H9 (cell line): Measurements from ENCODE around the gene TBC1D22A. TPM values are rescaled to one million over a fixed set of nuclear protein-coding genes. Genes with fewer than 3 reads are reported as not detected.

ENCODE experiments used
- DNase-seq: peaks from one replicate; pipeline ENCODE4 v3.0.0-alpha.2; 2017
- H2AFZ ChIP-seq: one replicate; pipeline ENCODE4 v1.6.1; 2013; ENCODE audit warnings: mild to moderate bottlenecking, low read length, control low read depth, moderate library complexity
- H2AK5ac ChIP-seq: 2 replicates; pipeline ENCODE4 v1.6.1; 2013; ENCODE audit warnings: low read length, control low read depth, mixed read lengths; ENCODE audit not compliant: insufficient read length
- H2BK120ac ChIP-seq: one replicate; pipeline ENCODE4 v1.6.1; 2013; ENCODE audit warnings: low read depth, mild to moderate bottlenecking, low read length, control low read depth, inconsistent platforms; ENCODE audit not compliant: poor library complexity, severe bottlenecking
- H2BK12ac ChIP-seq: 2 replicates; pipeline ENCODE4 v1.6.1; 2013; ENCODE audit warnings: low read length, control low read depth, mixed read lengths, low read depth; ENCODE audit not compliant: insufficient read length
- H2BK15ac ChIP-seq: 2 replicates; pipeline ENCODE4 v1.6.1; 2013; ENCODE audit warnings: low read depth, low read length, control low read depth
- H2BK20ac ChIP-seq: one replicate; pipeline ENCODE4 v1.6.1; 2013; ENCODE audit warnings: low read depth, mild to moderate bottlenecking, low read length, control low read depth, inconsistent platforms; ENCODE audit not compliant: poor library complexity, severe bottlenecking
- H2BK5ac ChIP-seq: 2 replicates; pipeline ENCODE4 v1.6.1; 2013; ENCODE audit warnings: low read length, control low read depth, mixed read lengths; ENCODE audit not compliant: insufficient read length
- H3K14ac ChIP-seq: 2 replicates; pipeline ENCODE4 v1.6.1; 2013; ENCODE audit warnings: low read length, control low read depth; ENCODE audit not compliant: insufficient read depth
- H3K18ac ChIP-seq: 2 replicates; pipeline ENCODE4 v1.6.1; 2013; ENCODE audit warnings: low read depth, mild to moderate bottlenecking, mixed read lengths, low read length, control low read depth; ENCODE audit not compliant: insufficient read length
- H3K23ac ChIP-seq: 2 replicates; pipeline ENCODE4 v1.6.1; 2013; ENCODE audit warnings: low read length, control low read depth, mixed read lengths, low read depth; ENCODE audit not compliant: insufficient read length
- H3K23me2 ChIP-seq: 2 replicates; pipeline ENCODE4 v1.6.1; 2013; ENCODE audit warnings: low read depth, mild to moderate bottlenecking, mixed read lengths, low read length, control low read depth; ENCODE audit not compliant: insufficient read length, poor library complexity, severe bottlenecking
- H3K27ac ChIP-seq: 2 replicates; pipeline ENCODE4 v1.5.1; 2013; ENCODE audit warnings: low read length, control low read depth, mixed read lengths, low read depth; ENCODE audit not compliant: insufficient read length
- H3K27me3 ChIP-seq: 2 replicates; pipeline ENCODE4 v1.6.1; 2013; ENCODE audit warnings: low read length, control low read depth, inconsistent platforms; ENCODE audit not compliant: insufficient read depth
- H3K4ac ChIP-seq: 2 replicates; pipeline ENCODE4 v1.6.1; 2013; ENCODE audit warnings: low read depth, mild to moderate bottlenecking, control low read depth, inconsistent platforms, low read length, moderate library complexity
- H3K4me1 ChIP-seq: 2 replicates; pipeline ENCODE4 v1.6.1; 2013; ENCODE audit warnings: low read length, control low read depth, inconsistent platforms; ENCODE audit not compliant: insufficient read depth
- H3K4me2 ChIP-seq: 2 replicates; pipeline ENCODE4 v1.6.1; 2013; ENCODE audit warnings: low read length, control low read depth, mixed read lengths; ENCODE audit not compliant: insufficient read length, insufficient read depth
- H3K56ac ChIP-seq: 2 replicates; pipeline ENCODE4 v1.6.1; 2013; ENCODE audit warnings: low read depth, mild to moderate bottlenecking, mixed read lengths, low read length, control low read depth; ENCODE audit not compliant: insufficient read length
- H3K79me1 ChIP-seq: 2 replicates; pipeline ENCODE4 v1.6.1; 2013; ENCODE audit warnings: low read depth, mild to moderate bottlenecking, moderate library complexity, low read length, control low read depth, inconsistent platforms; ENCODE audit not compliant: insufficient read depth, poor library complexity, severe bottlenecking
- H3K79me2 ChIP-seq: 2 replicates; pipeline ENCODE4 v1.6.1; 2013; ENCODE audit warnings: low read length, control low read depth, inconsistent platforms; ENCODE audit not compliant: insufficient read depth
- H3K9ac ChIP-seq: 2 replicates; pipeline ENCODE4 v1.6.1; 2013; ENCODE audit warnings: low read length, control low read depth, mixed read lengths; ENCODE audit not compliant: insufficient read length; ENCODE audit errors: extremely low read depth
- H3K9me3 ChIP-seq: one replicate; pipeline ENCODE4 v1.6.1; 2013; ENCODE audit warnings: low read depth, low read length, inconsistent platforms; ENCODE audit not compliant: control insufficient read depth
- H3T11ph ChIP-seq: one replicate; pipeline ENCODE4 v1.6.1; 2013; ENCODE audit warnings: mild to moderate bottlenecking, low read length, control low read depth, inconsistent platforms
- H4K20me1 ChIP-seq: one replicate; pipeline ENCODE4 v1.6.1; 2013; ENCODE audit not compliant: control insufficient read depth, insufficient read length, insufficient read depth
- H4K5ac ChIP-seq: 2 replicates; pipeline ENCODE4 v1.6.1; 2013; ENCODE audit warnings: low read depth, mild to moderate bottlenecking, mixed read lengths, low read length, control low read depth; ENCODE audit not compliant: insufficient read length
- H4K8ac ChIP-seq: replicated peaks from 2 replicates; pipeline ENCODE4 v1.6.1; 2013; ENCODE audit warnings: low read length, control low read depth, mixed read lengths, low read depth; ENCODE audit not compliant: insufficient read length
- H4K91ac ChIP-seq: 2 replicates; pipeline ENCODE4 v1.6.1; 2013; ENCODE audit warnings: low read depth, mild to moderate bottlenecking, moderate library complexity, mixed read lengths, low read length, control low read depth; ENCODE audit not compliant: insufficient read length
- H3K27ac Mint-ChIP-seq, 3 experiments: 2 replicates in 2 of 3; 3 replicates in 1 of 3; pipeline ENCODE4 v1.8.0; 2020 to 2021; ENCODE audit warnings: mixed read lengths in 3 of 3, mild to moderate bottlenecking in 1 of 3, moderate library complexity in 1 of 3
- H3K27me3 Mint-ChIP-seq: 2 replicates; pipeline ENCODE4 v1.8.0; 2021; ENCODE audit warnings: low read depth, mild to moderate bottlenecking, moderate library complexity, mixed read lengths
- H3K36me3 Mint-ChIP-seq, 3 experiments: 2 replicates in 2 of 3; 3 replicates in 1 of 3; pipeline ENCODE4 v1.8.0; 2020 to 2021; ENCODE audit warnings: low read depth in 3 of 3, mixed read lengths in 3 of 3; ENCODE audit not compliant: insufficient read depth in 1 of 3
- H3K4me1 Mint-ChIP-seq, 2 experiments: 2 replicates each; pipeline ENCODE4 v1.8.0; 2020; ENCODE audit warnings: mixed read lengths in 2 of 2
- H3K4me3 Mint-ChIP-seq, 2 experiments: 2 replicates in 1 of 2; 3 replicates in 1 of 2; pipeline ENCODE4 v1.8.0; 2020 to 2021; ENCODE audit warnings: mild to moderate bottlenecking in 2 of 2, mixed read lengths in 2 of 2, moderate library complexity in 1 of 2
- H3K9me3 Mint-ChIP-seq, 2 experiments: 2 replicates in 1 of 2; 3 replicates in 1 of 2; pipeline ENCODE4 v1.8.0; 2020; ENCODE audit warnings: mild to moderate bottlenecking in 2 of 2, mixed read lengths in 2 of 2, moderate library complexity in 1 of 2
- CTCF ChIP-seq: fragments of 200-600 bp; sonication (generic); conservative IDR thresholded peaks from 3 replicates; pipeline ENCODE4 v1.8.0; 2021; ENCODE audit warnings: antibody characterized with exemption, mild to moderate bottlenecking
- WGBS: extraction: QIAGEN DNeasy Blood & Tissue Kit; methylation state at CpG from one replicate; pipeline ENCODE4 v1.1.7; 2013; ENCODE audit warnings: missing lambda C conversion rate, low lambda C conversion rate, mixed read lengths; ENCODE audit not compliant: insufficient read length; ENCODE audit errors: extremely low coverage; 5-methylcytosine and 5-hydroxymethylcytosine counted together
- total RNA-seq: library from RNA; stranded (reverse); gene quantifications from 2 replicates; pipeline ENCODE4 v1.2.1, GENCODE V29; 2021

Gene TBC1D22A
- total RNA-seq, 1 experiment from 2014 or later, result 20.8 TPM

GRCh38 chr22:46746192-46746591 lies 16.3 kb upstream of the TBC1D22A start:
- H3K4me3 Mint-ChIP-seq, result no peak overlapping the region
- H4K20me1 ChIP-seq, result no peaks in the 10 kb centered on the region
- H3K14ac ChIP-seq, result no peak overlapping the region
- no peak overlapping the region for H2AK5ac ChIP-seq
- H3K9me3 ChIP-seq, result no peaks in the 10 kb centered on the region
- H3T11ph ChIP-seq, result no peak overlapping the region
- no peaks in the 10 kb centered on the region for H3K79me1 ChIP-seq
- H3K23ac ChIP-seq, result no peak overlapping the region
- no peak overlapping the region for H2BK20ac ChIP-seq
- no peak overlapping the region for H3K56ac ChIP-seq
- H3K4me1 Mint-ChIP-seq, result no peaks in the 10 kb centered on the region
- H2BK12ac ChIP-seq, result no peak overlapping the region
- no peaks in the 10 kb centered on the region for H3K4me1 ChIP-seq
- no peak overlapping the region for H3K27ac Mint-ChIP-seq
- H3K23me2 ChIP-seq, result no peaks in the 10 kb centered on the region
- no peak for DNase-seq
- no peak overlapping the region for H2BK15ac ChIP-seq
- H3K9ac ChIP-seq, result no peak overlapping the region
- no peaks in the 10 kb centered on the region for H3K27me3 ChIP-seq
- no CpG with 5 or more reads among the region's 5 CpGs for WGBS
- H3K4ac ChIP-seq, result no peak overlapping the region
- no peak overlapping the region for H3K18ac ChIP-seq
- H2BK120ac ChIP-seq, result no peak overlapping the region
- no peak overlapping the region for H4K91ac ChIP-seq
- no peaks in the 10 kb centered on the region for H3K79me2 ChIP-seq
- H2AFZ ChIP-seq, result no peak overlapping the region
- no peak overlapping the region for H3K4me2 ChIP-seq
- no peaks in the 10 kb centered on the region for H3K36me3 Mint-ChIP-seq
- no peak overlapping the region for H4K8ac ChIP-seq
- H3K27me3 Mint-ChIP-seq, result peaks cover 45% of the 10 kb centered on the region
- no peak overlapping the region for H2BK5ac ChIP-seq
- peaks cover 3 to 8% of the 10 kb centered on the region in 2 experiments; a peak in 3 of 5 replicates for H3K9me3 Mint-ChIP-seq
- no peak overlapping the region for H4K5ac ChIP-seq
- no peak for TF ChIP-seq CTCF
- H3K27ac ChIP-seq, result no peak overlapping the region
